ENCODE data around the gene USO1.
"Not testable (repeated sequence)": the region's sequence is repeated elsewhere in the genome, so short reads cannot be mapped to it uniquely, and the experiment has no call there.

USO1 gene

DNA sequence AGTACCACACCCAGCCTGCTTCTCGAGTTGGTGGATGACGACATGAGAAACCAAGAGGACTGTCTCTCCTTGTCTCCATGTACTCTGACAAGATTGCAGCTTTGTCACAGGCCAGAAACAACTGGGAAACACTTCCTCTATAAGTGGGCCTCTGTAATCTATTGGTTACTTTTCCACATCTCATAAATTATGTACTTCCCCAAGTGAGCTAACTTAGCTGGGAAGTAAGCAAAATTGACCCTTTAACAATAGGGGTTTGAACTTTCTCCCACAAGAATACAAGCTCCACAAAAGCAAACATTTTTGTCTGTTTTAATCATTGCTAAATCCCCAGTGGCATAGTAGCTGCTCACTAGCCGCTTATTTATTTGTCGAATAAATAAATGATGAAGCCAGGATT is 14.1 kb upstream of the USO1 start:
- DNase-seq (ENCODE audit: low read depth in 2 of 2, low spot score in 1 of 2), result no peak

GRCh38 chr4:75714011-75714410 is 10.4 kb upstream of the USO1 start:
- DNase-seq (ENCODE audit: low read depth in 2 of 2, low spot score in 1 of 2), result no peak

DNA sequence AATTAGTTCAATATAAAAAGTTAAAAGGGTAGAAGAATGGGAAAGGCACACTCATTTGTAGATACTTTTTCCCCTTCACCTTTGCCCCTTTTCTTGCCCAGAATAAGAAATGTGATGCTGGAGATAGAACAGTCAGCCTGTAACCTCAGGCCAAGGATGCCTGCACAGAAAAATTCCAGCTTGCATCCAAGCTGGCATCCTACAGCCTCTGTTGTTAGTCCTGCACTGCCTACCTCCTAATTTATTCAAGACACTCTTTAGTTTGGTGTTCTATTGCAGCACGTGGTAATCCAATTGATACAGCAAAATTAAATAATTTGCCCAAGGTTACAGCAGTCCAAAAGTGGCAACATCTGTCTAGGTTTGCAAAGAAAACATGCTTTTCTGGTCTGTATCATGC is 9.7 kb upstream of the USO1 start:
- no peak for DNase-seq (ENCODE audit: low read depth in 2 of 2, low spot score in 1 of 2)

DNA sequence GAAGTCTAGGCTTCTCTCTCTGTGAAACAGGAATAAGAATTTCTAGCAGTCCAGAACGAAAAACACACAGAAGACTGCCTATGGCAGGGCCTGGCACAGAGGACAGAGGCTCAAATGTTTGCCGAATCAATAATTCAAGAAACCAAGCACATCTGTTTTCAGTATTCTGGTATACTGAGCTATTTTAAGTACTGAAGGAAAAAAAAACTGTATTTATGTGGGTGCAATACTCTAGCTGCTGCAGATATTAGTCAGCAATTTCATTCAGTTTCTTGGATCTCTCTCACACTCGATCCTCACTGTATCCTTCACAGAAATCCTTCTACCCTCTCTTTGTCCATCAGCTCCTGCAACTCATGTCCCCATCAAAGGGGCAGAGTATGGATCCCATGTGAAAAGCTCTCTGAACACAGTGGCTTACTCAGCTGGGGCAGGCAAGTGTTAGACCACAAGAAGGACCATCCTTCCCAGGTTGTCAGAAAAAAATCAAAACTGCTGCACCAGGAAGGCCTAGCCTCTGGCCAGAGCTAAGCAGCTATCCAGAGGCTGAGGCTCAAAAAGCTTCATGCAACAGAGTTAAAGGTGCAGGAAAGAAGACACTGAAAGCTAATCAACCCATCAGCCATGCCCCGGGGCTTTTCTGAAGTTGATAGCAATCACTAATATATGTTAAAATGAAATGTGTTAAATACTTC is 9.1 kb upstream of the USO1 start:
- no peak for DNase-seq (ENCODE audit: low read depth in 2 of 2, low spot score in 1 of 2)

DNA sequence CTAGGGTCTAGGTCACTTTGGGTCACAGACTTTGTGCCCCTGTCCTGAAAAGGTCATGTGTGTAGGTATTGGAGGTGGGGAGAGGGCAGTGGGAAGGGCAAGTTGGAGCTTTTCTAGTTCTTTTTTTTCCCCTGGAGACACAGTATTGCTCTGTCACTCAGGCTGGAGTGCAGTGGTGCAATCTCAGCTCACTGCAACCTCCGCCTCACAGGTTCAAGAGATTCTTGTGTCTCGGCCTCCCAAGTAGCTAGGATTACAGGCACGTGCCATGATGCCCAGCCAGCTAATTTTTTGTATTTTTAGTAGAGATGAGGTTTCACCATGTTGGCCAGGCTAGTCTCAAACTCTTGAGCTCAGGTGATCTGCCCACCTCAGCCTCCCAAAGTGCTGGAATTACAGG is 8.3 kb upstream of the USO1 start:
- DNase-seq (ENCODE audit: low read depth in 2 of 2, low spot score in 1 of 2), result not testable (repeated sequence)

DNA sequence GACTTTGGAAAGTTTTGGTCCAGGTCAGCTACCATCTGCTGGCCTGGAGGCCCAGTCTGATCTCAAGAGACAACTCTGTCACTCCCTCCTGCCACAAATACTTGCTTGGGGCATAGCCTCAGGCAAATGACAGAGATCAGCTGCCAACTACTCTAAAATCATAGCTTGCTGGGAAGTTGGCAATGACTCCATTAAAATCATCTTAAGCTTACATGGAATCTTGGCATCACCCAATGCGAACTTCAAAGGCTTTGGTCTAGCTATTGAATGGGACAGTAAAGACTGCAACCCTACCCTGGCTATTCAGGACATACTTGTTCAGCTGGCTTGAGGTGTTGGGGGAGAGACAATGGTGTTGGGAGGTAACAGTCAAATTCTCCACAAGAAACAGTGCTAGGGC is 7.0 kb upstream of the USO1 start:
- no peak for DNase-seq (ENCODE audit: low read depth in 2 of 2, low spot score in 1 of 2)

DNA sequence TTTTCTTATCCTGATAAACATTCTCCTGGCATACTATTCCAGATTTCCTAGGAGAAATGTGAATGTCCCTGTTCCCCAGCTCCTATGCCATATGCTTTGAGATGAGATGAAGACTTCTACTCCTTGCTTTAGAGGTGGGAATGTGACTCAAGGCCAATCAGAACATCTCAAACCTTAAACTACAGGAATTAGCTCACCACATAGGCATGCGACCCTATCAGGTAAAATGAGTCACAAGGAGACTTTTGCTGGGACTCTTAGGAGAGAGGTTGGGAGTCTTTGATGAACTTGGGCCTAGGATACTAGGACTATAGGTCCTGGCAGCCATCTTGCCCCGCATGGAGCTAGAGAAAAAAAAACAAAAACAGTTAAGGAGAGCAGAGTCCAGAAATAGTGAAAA is 5.8 kb upstream of the USO1 start:
- no peak for DNase-seq (ENCODE audit: low read depth in 2 of 2, low spot score in 1 of 2)

DNA sequence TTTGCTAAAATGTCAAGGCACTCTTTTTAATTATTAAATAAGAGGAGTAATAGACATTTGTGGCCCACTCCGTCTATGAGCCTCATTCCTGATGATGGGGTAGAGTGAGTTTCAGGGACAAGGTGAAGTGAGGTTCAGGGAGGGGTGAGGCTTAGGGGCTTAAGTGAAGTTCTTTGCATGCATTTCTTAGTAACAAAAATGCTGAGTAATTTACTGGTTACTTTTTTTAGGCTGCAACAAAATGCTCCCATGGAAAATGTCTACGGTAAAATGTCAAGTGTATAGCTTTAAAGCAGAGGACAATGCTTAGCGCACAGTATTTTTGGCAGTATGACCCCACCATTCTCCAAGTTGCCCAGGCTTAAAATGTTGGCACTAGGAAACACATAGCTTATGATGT is 2.0 kb upstream of the USO1 start:
- no peak for DNase-seq (ENCODE audit: low read depth in 2 of 2, low spot score in 1 of 2)

GRCh38 chr4:75723163-75724065 is 963 bp upstream of the USO1 start:
- DNase-seq (ENCODE audit: low read depth in 2 of 2, low spot score in 1 of 2), result no peak

DNA sequence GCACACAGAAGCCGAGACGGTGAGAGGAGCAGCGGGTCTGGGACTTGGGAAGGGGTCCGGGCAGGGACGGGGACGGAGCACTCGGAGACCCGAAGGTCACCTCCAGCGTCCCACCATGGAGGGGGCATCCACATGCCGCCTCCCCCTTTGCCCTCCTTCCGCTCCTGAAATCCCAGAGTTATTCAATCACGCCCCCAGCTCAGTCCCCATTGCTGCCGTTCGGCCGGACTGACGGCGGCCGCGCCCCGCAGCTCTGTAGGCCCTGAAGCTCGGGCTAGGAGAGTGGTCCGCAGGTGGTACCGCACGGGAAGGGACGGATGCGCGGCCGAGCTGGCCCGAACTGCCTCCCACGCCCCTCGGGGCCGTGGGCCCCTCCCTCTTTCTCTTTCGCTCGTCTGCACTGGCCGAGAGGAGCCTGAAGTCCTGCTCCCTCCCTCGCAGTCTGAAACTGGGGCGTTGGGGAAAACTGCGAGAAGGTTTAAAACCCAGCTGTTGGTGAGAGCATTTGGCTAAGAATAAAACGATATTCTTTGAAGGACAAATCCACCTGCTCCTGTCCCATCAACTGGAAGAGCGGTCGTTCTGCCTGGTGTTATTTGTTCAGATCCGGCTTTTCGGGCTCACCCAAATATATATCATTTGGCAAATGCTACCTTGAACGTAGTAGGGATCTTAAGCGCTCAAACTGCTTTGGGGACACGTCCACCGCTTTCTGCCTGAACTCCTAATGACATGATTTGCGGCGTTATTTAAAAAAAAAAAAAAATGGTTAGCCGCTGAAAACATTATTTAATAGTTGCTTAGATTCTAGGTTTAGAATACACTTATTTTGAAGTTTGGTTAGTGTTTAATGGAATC is 719 bp downstream of the USO1 start:
- peak; percentile 4 to 12 for DNase-seq (ENCODE audit: low read depth in 2 of 2, low spot score in 1 of 2)

DNA sequence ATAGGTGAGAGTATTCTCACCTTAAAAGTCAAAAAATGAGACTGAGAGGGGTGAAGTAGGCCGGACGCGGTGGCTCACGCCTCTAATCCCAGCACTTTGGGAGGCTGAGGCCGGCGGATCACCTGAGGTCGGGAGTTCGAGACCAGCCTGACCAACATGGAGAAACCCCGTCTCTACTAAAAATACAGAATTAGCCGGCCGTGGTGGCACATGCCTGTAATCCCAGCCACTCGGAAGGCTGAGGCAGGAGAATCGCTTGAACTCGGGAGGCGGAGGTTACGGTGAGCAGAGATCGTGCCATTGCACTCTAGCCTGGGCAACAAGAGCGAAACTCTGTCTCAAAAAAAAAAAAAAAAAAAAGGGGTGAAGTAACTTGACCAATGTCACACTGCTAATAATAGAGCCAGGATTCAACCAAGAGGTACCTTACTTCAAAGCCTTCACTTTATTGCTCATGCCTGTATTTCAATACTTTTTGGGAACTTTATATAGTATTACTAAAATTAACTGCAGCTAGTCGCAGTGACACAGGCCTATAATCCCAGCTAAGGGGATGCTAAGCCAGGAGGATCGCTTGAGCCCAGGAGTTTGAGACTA is 1.7 kb downstream of the USO1 start:
- not testable (repeated sequence) for DNase-seq (ENCODE audit: low read depth in 2 of 2, low spot score in 1 of 2)

GRCh38 chr4:75726577-75726976 is 2.2 kb downstream of the USO1 start:
- DNase-seq (ENCODE audit: low read depth in 2 of 2, low spot score in 1 of 2), result no peak

DNA sequence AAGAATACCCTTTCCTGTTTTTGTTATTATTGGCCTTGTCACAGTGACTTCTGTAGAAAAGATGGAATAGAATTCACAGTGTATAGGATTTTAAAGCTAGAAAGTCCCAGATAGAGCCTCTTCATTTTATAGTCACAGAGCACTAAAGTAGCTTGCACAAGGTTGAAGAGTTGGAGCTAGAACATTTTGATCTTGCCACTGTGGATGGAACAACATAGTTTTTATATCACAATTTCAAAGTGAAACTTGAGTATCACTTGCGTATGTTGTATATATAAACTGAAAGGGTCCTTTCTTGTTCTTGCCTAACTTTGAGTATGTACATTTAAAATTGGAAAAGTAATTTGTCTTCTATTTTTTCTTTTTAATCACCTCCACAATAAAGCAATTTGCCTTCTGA is 2.7 kb downstream of the USO1 start:
- no peak for DNase-seq (ENCODE audit: low read depth in 2 of 2, low spot score in 1 of 2)

DNA sequence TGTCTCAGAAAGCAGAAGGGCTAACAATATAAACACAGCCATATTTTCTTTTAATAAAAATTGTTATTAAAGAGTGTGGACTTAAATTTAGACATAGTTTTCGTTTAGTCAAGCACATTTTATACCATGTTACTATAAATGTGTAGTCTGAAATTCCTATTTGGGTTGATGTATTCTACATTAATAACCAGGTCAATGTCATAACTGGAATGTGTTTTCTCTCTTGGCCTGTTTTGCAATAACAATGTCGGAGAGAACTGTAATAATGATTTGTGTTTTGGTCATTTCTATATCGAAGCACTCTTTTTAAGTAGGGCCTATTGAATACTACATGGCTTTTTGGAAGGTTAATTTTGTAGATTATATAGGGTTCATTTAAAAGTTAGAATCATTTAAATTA is 5.5 kb downstream of the USO1 start:
- no peak for DNase-seq (ENCODE audit: low read depth in 2 of 2, low spot score in 1 of 2)

DNA sequence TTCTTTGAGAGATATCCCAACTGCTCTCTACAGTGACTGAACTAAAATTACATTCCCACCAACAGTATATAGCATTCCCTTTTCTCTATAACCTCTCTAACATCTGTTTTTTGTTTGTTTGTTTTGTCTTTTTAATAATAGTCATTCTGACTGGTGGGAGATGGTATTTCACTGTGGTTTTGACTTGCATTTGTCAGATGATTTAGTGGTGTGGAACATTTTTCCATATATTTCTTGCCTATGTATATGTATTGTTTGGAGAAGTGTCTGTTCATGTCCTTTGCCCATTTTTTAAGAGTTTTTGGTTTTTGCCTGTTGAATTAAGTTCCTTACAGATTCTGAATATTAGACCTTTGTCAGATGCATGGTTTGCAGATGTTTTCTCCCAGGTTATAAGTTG is 9.0 kb downstream of the USO1 start:
- no peak for DNase-seq (ENCODE audit: low read depth in 2 of 2, low spot score in 1 of 2)

- DNase-seq (ENCODE audit: low read depth in 2 of 2, low spot score in 1 of 2), result no peak
These were observed 11.1 kb downstream of the USO1 start for GRCh38 chr4:75735525-75735924.

DNA sequence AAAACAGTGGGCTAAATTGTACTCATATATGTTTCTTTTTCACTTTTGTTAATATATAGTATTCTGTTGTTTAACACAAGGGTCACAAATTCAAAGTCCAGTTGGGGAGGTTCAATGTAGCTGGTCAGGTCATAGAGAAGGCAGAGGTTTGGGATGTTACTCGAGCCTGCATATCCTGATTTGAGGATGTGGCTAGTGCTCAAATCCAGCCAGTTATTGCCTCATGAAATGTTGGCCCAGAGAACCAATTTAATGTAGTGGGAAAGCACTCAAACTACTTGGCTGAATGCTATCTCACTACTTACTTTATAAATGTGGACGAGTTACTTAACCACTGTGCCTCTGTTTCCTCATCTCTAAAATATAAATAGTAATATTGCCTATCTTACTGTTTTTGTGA is 12.5 kb downstream of the USO1 start:
- DNase-seq (ENCODE audit: low read depth in 2 of 2, low spot score in 1 of 2), result no peak

DNA sequence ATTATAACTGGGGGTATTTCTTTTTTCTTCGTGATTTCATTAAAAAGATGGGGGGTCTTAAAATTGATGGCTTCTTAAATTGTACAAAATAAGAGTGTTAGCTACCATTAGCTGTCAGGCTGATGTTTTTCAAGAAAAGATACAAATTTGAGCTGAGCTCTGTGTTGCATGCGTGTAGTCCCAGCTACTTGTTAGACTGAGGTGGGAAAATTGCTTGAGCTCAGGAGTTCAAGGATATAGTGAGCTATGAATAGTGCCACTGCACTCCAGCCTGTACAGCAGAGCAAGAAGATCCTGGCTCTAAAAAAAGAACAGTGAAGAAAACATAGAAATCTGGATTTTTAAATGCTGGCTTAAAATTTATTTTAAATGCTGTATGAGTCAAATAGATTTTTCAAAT is 13.0 kb downstream of the USO1 start:
- DNase-seq (ENCODE audit: low read depth in 2 of 2, low spot score in 1 of 2), result no peak

DNA sequence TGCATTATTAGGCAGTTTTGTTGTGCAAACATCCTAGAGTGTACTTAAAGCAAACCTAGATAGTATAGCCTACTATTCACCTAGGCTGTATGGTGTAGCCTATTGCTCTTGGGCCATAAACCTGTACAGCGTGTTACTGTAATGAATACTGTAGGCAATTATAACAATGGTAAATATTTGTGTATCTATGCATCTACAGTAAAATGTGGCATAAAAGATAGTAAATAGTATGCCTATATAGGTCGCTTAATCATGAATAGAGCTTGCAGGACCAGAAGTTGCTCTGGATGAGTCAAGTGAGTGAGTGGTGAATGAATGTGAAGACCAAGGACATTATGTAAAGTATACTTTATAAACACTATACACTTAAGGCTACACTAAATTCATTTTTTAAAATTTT is 16.6 kb downstream of the USO1 start:
- DNase-seq (ENCODE audit: low read depth in 2 of 2, low spot score in 1 of 2), result no peak

DNA sequence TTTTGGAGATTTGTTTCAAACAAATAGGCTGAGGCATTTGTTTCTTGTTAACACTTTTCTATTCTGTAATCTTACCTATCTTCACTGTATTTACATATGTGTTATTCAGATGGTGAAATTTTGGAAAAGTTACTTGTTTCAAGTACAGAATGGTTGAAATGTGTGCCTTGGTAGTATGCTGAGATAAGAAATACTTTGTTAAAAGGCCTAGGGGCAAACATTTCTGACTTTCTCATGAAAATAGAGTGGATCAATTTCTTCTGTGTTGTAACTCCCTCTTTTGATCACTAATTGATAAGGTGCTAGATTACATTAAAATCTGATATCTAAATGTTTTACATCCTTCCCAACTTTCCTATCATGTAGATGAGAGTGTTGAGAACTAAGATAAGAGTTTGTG is 18.1 kb downstream of the USO1 start:
- no peak for DNase-seq (ENCODE audit: low read depth in 2 of 2, low spot score in 1 of 2)

DNA sequence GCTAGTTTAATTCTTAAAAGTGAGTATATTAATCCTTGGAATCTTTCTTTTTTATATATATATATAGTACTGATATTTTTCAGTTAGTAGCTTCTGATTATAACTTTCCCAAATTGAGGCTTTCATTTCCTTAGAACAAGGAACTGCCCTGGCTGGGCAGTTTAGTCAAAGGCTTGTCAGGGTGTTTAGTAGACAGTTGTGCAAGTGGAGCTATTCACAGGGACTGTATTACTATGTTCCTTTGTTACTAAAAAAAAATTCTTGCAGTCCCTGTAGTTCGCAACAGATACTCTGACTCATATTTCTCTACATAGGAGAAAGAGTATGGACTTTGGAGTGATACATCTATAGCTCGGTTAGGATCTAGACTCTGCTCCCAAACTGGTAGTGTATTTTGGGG is 20.8 kb downstream of the USO1 start:
- no peak for DNase-seq (ENCODE audit: low read depth in 2 of 2, low spot score in 1 of 2)

Data from stimulated activated CD8-positive, alpha-beta memory T cell treated with anti-CD3 and anti-CD28 coated beads, Interleukin-4, amount 100 ng/mL, for 4 hours (primary cell).